IMR-90 (cell line): ENCODE results near the gene ZNF384. TPM values are rescaled to one million over a fixed set of nuclear protein-coding genes. Genes with fewer than 3 reads are reported as not detected.

Source experiments
- ATAC-seq: fragments of 200-7000 bp; cut with Tn5 transposase; 2 replicates; pipeline ENCODE4 v1.9.1; 2020; ENCODE audit warnings: low read depth, mild to moderate bottlenecking, moderate library complexity
- BruUV-seq: library from RNA; stranded (reverse); fragments of 400-500 nt; replicated peaks from 2 replicates; lab custom pipeline; 2021; lab: Mats Ljungman, UMichigan
- CTCF ChIA-PET: fragments of 300-600 bp; formaldehyde crosslinking; extraction: SDS; loops from one replicate; lab custom pipeline; 2021; ENCODE audit warnings: antibody characterized with exemption; lab: Yijun Ruan, JAX
- POLR2A ChIA-PET: fragments of 300-600 bp; sonication (Branson Sonifier 250); formaldehyde crosslinking; loops from one replicate; lab custom pipeline; 2022; ENCODE audit warnings: antibody characterized with exemption; ENCODE audit not compliant: unreplicated experiment; lab: Charles Lee
- DNase-seq: peaks from one replicate; pipeline ENCODE4 v3.0.0; 2013
- H2AFZ ChIP-seq: replicated peaks from 2 replicates; pipeline ENCODE3; 2013; ENCODE audit warnings: low read length, mild to moderate bottlenecking; ENCODE audit not compliant: poor library complexity
- H2AK5ac ChIP-seq: 2 replicates; pipeline ENCODE4 v1.6.1; 2013; ENCODE audit warnings: low read depth, low read length, inconsistent platforms
- H2AK9ac ChIP-seq: replicated peaks from 2 replicates; pipeline ENCODE3; 2013; ENCODE audit warnings: mild to moderate bottlenecking, low read depth, low read length, moderate library complexity; ENCODE audit not compliant: poor library complexity
- H2BK120ac ChIP-seq: 2 replicates; pipeline ENCODE4 v1.6.1; 2013; ENCODE audit warnings: low read depth, low read length, inconsistent platforms
- H2BK15ac ChIP-seq: 3 replicates; pipeline ENCODE4 v1.6.1; 2013; ENCODE audit warnings: low read depth, low read length, inconsistent platforms
- H2BK20ac ChIP-seq: 2 replicates; pipeline ENCODE4 v1.6.1; 2013; ENCODE audit warnings: low read depth, mild to moderate bottlenecking, inconsistent platforms, low read length, moderate library complexity
- H2BK5ac ChIP-seq: 2 replicates; pipeline ENCODE4 v1.6.1; 2013; ENCODE audit warnings: mild to moderate bottlenecking, low read depth, low read length, inconsistent platforms; ENCODE audit not compliant: poor library complexity, severe bottlenecking
- H3K14ac ChIP-seq: replicated peaks from 2 replicates; pipeline ENCODE4 v1.6.1; 2013; ENCODE audit warnings: low read depth, low read length, inconsistent platforms
- H3K18ac ChIP-seq: 2 replicates; pipeline ENCODE4 v1.6.1; 2013; ENCODE audit warnings: low read depth, low read length, control low read depth
- H3K23ac ChIP-seq: 2 replicates; pipeline ENCODE4 v1.6.1; 2013; ENCODE audit warnings: low read depth, low read length, inconsistent platforms
- H3K27ac ChIP-seq: 2 replicates; pipeline ENCODE4 v1.5.1; 2013; ENCODE audit warnings: mild to moderate bottlenecking, control low read depth, low read length; ENCODE audit not compliant: insufficient read depth
- H3K27me3 ChIP-seq: 2 replicates; pipeline ENCODE4 v1.6.1; 2013; ENCODE audit warnings: low read length; ENCODE audit not compliant: control insufficient read depth, insufficient read depth
- H3K36me3 ChIP-seq: 2 replicates; pipeline ENCODE4 v1.6.1; 2013; ENCODE audit warnings: low read length, mixed read lengths; ENCODE audit not compliant: control insufficient read depth, insufficient read depth
- H3K4ac ChIP-seq: 2 replicates; pipeline ENCODE4 v1.6.1; 2013; ENCODE audit warnings: low read depth, low read length, inconsistent platforms
- H3K4me1 ChIP-seq: 2 replicates; pipeline ENCODE4 v1.6.1; 2013; ENCODE audit warnings: low read length, mixed read lengths; ENCODE audit not compliant: control insufficient read depth, insufficient read depth
- H3K4me2 ChIP-seq: 2 replicates; pipeline ENCODE4 v1.6.1; 2013; ENCODE audit warnings: low read depth, mild to moderate bottlenecking, control low read depth, low read length, moderate library complexity
- H3K4me3 ChIP-seq: 2 replicates; pipeline ENCODE4 v1.5.1; 2013; ENCODE audit warnings: low read depth, mild to moderate bottlenecking, control low read depth, low read length, moderate library complexity; ENCODE audit not compliant: insufficient read depth
- H3K56ac ChIP-seq: 2 replicates; pipeline ENCODE4 v1.6.1; 2013; ENCODE audit warnings: low read length, inconsistent platforms; ENCODE audit not compliant: insufficient read depth; ENCODE audit errors: extremely low read depth
- H3K79me1 ChIP-seq, 2 experiments: 2 replicates each; pipeline ENCODE4 v1.6.1; 2013; ENCODE audit warnings: low read length in 2 of 2, inconsistent platforms in 1 of 2, low read depth in 1 of 2
- H3K9ac ChIP-seq: 2 replicates; pipeline ENCODE4 v1.6.1; 2013; ENCODE audit warnings: low read depth, low read length, control low read depth
- H3K9me1 ChIP-seq: 2 replicates; pipeline ENCODE4 v1.6.1; 2013; ENCODE audit warnings: low read length, inconsistent platforms; ENCODE audit not compliant: insufficient read depth
- H3K9me3 ChIP-seq: 2 replicates; pipeline ENCODE4 v1.6.1; 2013; ENCODE audit warnings: low read length; ENCODE audit not compliant: control insufficient read depth, insufficient read depth
- H4K20me1 ChIP-seq: 2 replicates; pipeline ENCODE4 v1.6.1; 2013; ENCODE audit warnings: low read length, inconsistent platforms; ENCODE audit not compliant: insufficient read depth
- H4K5ac ChIP-seq: 2 replicates; pipeline ENCODE4 v1.6.1; 2013; ENCODE audit warnings: mild to moderate bottlenecking, low read depth, low read length, control low read depth
- H4K8ac ChIP-seq, 2 experiments: 2 replicates each; pipeline ENCODE4 v1.6.1; 2013; ENCODE audit warnings: low read depth in 2 of 2, low read length in 2 of 2, control low read depth in 1 of 2, inconsistent platforms in 1 of 2
- H4K91ac ChIP-seq: 2 replicates; pipeline ENCODE4 v1.6.1; 2013; ENCODE audit warnings: low read depth, low read length, inconsistent platforms; ENCODE audit not compliant: insufficient read depth
- BHLHE40 ChIP-seq: fragments of 150-350 bp; IDR thresholded peaks from 2 replicates; pipeline ENCODE4 v1.6.1; 2016; ENCODE audit warnings: mild to moderate bottlenecking, low read depth, low read length
- CEBPB ChIP-seq: IDR thresholded peaks from 2 replicates; pipeline ENCODE4 v1.6.1; 2012; ENCODE audit warnings: low read depth, low read length, improper control_type of control experiment
- CHD1 ChIP-seq: IDR thresholded peaks from 2 replicates; pipeline ENCODE4 v1.6.1; 2012; ENCODE audit warnings: low read depth, low read length, improper control_type of control experiment
- FOS ChIP-seq: fragments of 150-350 bp; IDR thresholded peaks from 2 replicates; pipeline ENCODE4 v1.6.1; 2016; ENCODE audit warnings: low read depth, low read length
- MAFK ChIP-seq: IDR thresholded peaks from 2 replicates; pipeline ENCODE4 v1.6.1; 2012; ENCODE audit warnings: low read depth, low read length, improper control_type of control experiment
- MXI1 ChIP-seq: IDR thresholded peaks from 2 replicates; pipeline ENCODE4 v1.6.1; 2012; ENCODE audit warnings: low read depth, mild to moderate bottlenecking, low read length, moderate library complexity, borderline replicate concordance
- POLR2A ChIP-seq: IDR thresholded peaks from 2 replicates; pipeline ENCODE4 v1.6.1; 2012; ENCODE audit warnings: mild to moderate bottlenecking, low read depth, low read length
- RAD21 ChIP-seq: IDR thresholded peaks from 2 replicates; pipeline ENCODE4 v1.6.1; 2012; ENCODE audit warnings: low read length, improper control_type of control experiment
- RCOR1 ChIP-seq: IDR thresholded peaks from 2 replicates; pipeline ENCODE4 v1.6.1; 2012; ENCODE audit warnings: mild to moderate bottlenecking, low read length, improper control_type of control experiment; ENCODE audit not compliant: insufficient replicate concordance
- RFX5 ChIP-seq: IDR thresholded peaks from 2 replicates; pipeline ENCODE4 v1.8.0; 2012; ENCODE audit warnings: low read depth, mild to moderate bottlenecking, low read length, moderate library complexity
- SMC3 ChIP-seq: fragments of 150-350 bp; IDR thresholded peaks from 2 replicates; pipeline ENCODE4 v1.6.1; 2016; ENCODE audit warnings: low read depth, mild to moderate bottlenecking, antibody characterized with exemption, low read length, moderate library complexity
- WGBS, 2 experiments: methylation state at CpG; one replicate each; pipeline versions ENCODE4 v1.1.5 to v1.1.7; 2013; ENCODE audit warnings: missing lambda C conversion rate in 2 of 2; ENCODE audit not compliant: insufficient read length in 1 of 2; ENCODE audit errors: extremely low coverage in 2 of 2; 5-methylcytosine and 5-hydroxymethylcytosine counted together
- dilution Hi-C: fragments of 300-500 bp; cut with HindIII; formaldehyde crosslinking; loops from one replicate; pipeline ENCODE4 v1.14.3; 2018; ENCODE audit warnings: low sequenced_read_pairs; ENCODE audit not compliant: unreplicated experiment
- in situ Hi-C: fragments of 300-500 bp; cut with MboI; formaldehyde crosslinking; loops from 3 replicates; pipeline ENCODE4 v1.14.3; 2019; ENCODE audit warnings: low sequenced_read_pairs, inconsistent platforms, mixed read lengths
- intact Hi-C: fragments of 100-400 bp; cut with micrococcal nuclease; formaldehyde crosslinking; loops from 2 replicates; pipeline ENCODE4 v1.10.0; 2022
- polyA plus RNA-seq, 3 experiments: library from polyadenylated mRNA; depleted of rRNA; stranded (reverse); fragments of >200 nt; gene quantifications; 2 replicates each; pipeline ENCODE4 v1.2.3, GENCODE V29; 2012; ENCODE audit warnings: low replicate concordance in 1 of 3
- total RNA-seq: library from RNA; depleted of rRNA; stranded (reverse); fragments of >200 nt; gene quantifications from 2 replicates; pipeline ENCODE4 v1.2.3, GENCODE V29; 2012
- TF ChIP-seq, protein P1 (sequence below): fragments of 150-350 bp; IDR thresholded peaks from 2 replicates; pipeline ENCODE4 v1.6.1; 2017; ENCODE audit warnings: mild to moderate bottlenecking, antibody characterized with exemption, low read length, low read depth
- TF ChIP-seq, protein P2 (sequence below): conservative IDR thresholded peaks from 2 replicates; pipeline ENCODE4 v1.5.1; 2012; ENCODE audit warnings: mild to moderate bottlenecking, low read depth, low read length, improper control_type of control experiment
- TF ChIP-seq, protein P3 (sequence below): fragments of 150-350 bp; IDR thresholded peaks from 2 replicates; pipeline ENCODE4 v1.6.1; 2016; ENCODE audit warnings: low read depth, mild to moderate bottlenecking, low read length, moderate library complexity, borderline replicate concordance

Gene ZNF384
- total and polyA plus RNA-seq, 2 of the 4 experiments (the other 2 are of a cell fraction), result 16.3 to 55.6 TPM

DNA sequence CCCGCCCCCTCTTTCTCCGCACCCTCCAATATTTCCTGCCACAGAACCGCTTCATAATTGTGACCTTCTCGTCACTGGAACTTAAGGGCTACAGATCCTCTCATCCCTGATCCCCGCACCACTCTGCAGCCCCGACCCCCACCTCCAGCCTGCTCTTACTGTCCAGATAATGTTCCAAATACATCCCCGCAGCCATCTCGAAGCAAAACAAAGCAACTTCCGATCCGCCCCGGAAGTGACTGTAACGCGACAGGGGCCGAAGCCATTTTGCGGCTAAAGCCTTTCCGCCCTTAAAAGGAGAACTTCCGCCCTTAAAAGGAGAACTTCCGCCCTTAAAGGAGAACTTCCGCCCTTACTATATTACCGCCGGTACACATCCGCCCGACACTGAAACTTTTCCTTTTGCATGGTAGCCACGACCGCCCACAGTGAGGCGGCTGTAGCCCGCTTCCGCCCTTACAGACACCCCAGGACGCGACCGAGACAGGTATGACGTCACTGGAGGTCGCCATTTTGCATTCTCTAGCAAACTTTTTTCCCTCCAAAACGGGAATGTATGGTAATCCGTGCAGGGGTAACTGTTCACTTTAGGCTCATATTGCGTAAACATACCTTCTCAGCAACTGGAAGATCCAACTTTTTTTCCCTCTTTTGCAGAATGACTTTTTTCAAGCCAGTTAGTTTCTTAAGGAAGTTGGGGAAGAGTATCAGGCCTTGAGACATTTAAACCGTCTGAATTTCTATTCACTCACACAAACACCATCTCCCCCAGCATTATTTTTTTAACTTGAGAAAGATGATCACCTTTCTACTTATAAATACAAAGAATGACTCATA, 26.1 kb downstream of the ZNF384 start, which contains the start of gene ING4:
ING4 (minus strand) TSS at position 214 of the 837 bp plus-strand sequence; CDS start at position 196, 18 bp downstream.
- intact Hi-C loops (loop anchor here (2.0 to 5.0 kb wide), 2 partner anchors 26 to 46 kb away; partner anchors contain the start of gene ZNF384), in situ Hi-C loops (no loop called here), dilution Hi-C loops (no loop called here)
- Histone ChIP-seq H3K27me3 (no peaks in the 10 kb centered on the region), H2BK15ac (no peak within 1 kb of the TSS; the same call in 2 of the 3 replicates), H2AK5ac (peak within 1 kb of the TSS; percentile 90), H3K4me2 (peak within 1 kb of the TSS; percentile 92), H2BK120ac (peak within 1 kb of the TSS; percentile 70; the same call in 1 of the 2 replicates), H3K4me3 (peak within 1 kb of the TSS; percentile 73), H2BK5ac (peak within 1 kb of the TSS; percentile 84), H3K79me1 (peaks cover 16 to 24% of the 10 kb centered on the region in 2 experiments), H3K27ac (peak within 1 kb of the TSS; percentile 71), H3K18ac (no peak within 1 kb of the TSS), H2AFZ (peak within 1 kb of the TSS; percentile 98), H3K36me3 (peaks cover 20% of the 10 kb centered on the region), H2BK20ac (no peak within 1 kb of the TSS), H3K9ac (peak within 1 kb of the TSS; percentile 78), H4K8ac (peak within 1 kb of the TSS; percentile 91 to 100), H3K4me1 (no peaks in the 10 kb centered on the region), H4K20me1 (no peaks in the 10 kb centered on the region), H3K56ac (peak within 1 kb of the TSS; percentile 75), H3K4ac (peak within 1 kb of the TSS; percentile 86), H4K91ac (peak within 1 kb of the TSS; percentile 73), H4K5ac (peak within 1 kb of the TSS; percentile 94), H3K14ac (peak within 1 kb of the TSS; percentile 92), H3K9me1 (no peaks in the 10 kb centered on the region), H2AK9ac (peak within 1 kb of the TSS; percentile 99), H3K9me3 (no peaks in the 10 kb centered on the region), H3K23ac (0 out of 2 replicates have a peak within 1 kb of the TSS, but pooled peaks have one; percentile 51)
- WGBS, 2 experiments, result 0% methylated on average over 14 of the region's 37 CpGs; no CpG with 5 or more reads in 1 of the 2 experiments
- DNase-seq, result peak; percentile 99
- BruUV-seq, result no TSS peak
- ChIA-PET POLR2A (no interaction called here), CTCF (interaction anchor here (1.0 kb wide), 1 partner anchor 240 kb away, joined by 6 read pairs; no protein-coding TSS in a partner anchor)
- peak; percentile 99 for ATAC-seq
- TF ChIP-seq, protein P1, sequence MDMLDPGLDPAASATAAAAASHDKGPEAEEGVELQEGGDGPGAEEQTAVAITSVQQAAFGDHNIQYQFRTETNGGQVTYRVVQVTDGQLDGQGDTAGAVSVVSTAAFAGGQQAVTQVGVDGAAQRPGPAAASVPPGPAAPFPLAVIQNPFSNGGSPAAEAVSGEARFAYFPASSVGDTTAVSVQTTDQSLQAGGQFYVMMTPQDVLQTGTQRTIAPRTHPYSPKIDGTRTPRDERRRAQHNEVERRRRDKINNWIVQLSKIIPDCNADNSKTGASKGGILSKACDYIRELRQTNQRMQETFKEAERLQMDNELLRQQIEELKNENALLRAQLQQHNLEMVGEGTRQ, result no peak
- no peak for TF ChIP-seq MAFK
- TF ChIP-seq RAD21, result no peak
- peak; percentile 35; the same call in 1 of the 2 replicates for TF ChIP-seq CEBPB
- TF ChIP-seq, protein P2, sequence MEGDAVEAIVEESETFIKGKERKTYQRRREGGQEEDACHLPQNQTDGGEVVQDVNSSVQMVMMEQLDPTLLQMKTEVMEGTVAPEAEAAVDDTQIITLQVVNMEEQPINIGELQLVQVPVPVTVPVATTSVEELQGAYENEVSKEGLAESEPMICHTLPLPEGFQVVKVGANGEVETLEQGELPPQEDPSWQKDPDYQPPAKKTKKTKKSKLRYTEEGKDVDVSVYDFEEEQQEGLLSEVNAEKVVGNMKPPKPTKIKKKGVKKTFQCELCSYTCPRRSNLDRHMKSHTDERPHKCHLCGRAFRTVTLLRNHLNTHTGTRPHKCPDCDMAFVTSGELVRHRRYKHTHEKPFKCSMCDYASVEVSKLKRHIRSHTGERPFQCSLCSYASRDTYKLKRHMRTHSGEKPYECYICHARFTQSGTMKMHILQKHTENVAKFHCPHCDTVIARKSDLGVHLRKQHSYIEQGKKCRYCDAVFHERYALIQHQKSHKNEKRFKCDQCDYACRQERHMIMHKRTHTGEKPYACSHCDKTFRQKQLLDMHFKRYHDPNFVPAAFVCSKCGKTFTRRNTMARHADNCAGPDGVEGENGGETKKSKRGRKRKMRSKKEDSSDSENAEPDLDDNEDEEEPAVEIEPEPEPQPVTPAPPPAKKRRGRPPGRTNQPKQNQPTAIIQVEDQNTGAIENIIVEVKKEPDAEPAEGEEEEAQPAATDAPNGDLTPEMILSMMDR, result no peak
- no peak for TF ChIP-seq FOS
- no peak for TF ChIP-seq MXI1
- TF ChIP-seq SMC3, result no peak
- TF ChIP-seq, protein P3, sequence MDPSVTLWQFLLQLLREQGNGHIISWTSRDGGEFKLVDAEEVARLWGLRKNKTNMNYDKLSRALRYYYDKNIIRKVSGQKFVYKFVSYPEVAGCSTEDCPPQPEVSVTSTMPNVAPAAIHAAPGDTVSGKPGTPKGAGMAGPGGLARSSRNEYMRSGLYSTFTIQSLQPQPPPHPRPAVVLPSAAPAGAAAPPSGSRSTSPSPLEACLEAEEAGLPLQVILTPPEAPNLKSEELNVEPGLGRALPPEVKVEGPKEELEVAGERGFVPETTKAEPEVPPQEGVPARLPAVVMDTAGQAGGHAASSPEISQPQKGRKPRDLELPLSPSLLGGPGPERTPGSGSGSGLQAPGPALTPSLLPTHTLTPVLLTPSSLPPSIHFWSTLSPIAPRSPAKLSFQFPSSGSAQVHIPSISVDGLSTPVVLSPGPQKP, result peak; percentile 97
- peak; percentile 80 for TF ChIP-seq POLR2A
- TF ChIP-seq RCOR1, result no peak
- TF ChIP-seq CHD1, result no peak
- TF ChIP-seq BHLHE40, result no peak
- TF ChIP-seq RFX5, result no peak
